Measurements from ENCODE around the gene PCDHA4.

DNA sequence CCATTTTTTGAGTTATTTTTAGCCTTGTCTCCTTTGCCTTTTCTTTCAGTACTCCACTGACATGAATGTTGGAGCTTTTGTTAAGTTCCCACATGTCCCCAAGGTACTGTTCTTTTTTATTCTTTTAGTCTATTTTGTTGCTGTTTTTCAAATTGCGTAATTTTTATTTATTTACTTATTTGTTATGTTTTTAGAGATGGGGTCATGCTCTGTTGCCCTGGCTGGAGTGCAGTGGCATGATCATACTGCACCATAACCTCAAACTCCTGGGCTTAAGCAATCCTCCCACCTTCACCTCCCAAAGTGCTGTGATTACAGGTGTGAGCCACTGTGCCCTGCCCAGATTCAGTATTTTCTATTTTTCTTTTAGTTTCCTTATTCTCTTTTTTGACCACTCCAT, 26.4 kb upstream of the PCDHA4 start:
- TF ChIP-seq, protein P1, sequence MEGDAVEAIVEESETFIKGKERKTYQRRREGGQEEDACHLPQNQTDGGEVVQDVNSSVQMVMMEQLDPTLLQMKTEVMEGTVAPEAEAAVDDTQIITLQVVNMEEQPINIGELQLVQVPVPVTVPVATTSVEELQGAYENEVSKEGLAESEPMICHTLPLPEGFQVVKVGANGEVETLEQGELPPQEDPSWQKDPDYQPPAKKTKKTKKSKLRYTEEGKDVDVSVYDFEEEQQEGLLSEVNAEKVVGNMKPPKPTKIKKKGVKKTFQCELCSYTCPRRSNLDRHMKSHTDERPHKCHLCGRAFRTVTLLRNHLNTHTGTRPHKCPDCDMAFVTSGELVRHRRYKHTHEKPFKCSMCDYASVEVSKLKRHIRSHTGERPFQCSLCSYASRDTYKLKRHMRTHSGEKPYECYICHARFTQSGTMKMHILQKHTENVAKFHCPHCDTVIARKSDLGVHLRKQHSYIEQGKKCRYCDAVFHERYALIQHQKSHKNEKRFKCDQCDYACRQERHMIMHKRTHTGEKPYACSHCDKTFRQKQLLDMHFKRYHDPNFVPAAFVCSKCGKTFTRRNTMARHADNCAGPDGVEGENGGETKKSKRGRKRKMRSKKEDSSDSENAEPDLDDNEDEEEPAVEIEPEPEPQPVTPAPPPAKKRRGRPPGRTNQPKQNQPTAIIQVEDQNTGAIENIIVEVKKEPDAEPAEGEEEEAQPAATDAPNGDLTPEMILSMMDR (IDR thresholded peaks at IDR 0.05): no peak
- TF ChIP-seq POLR2A (IDR thresholded peaks at IDR 0.05): no peak
